Gastroesophageal sphincter (tissue), 3 donors: ENCODE measurements around the gene DHRS4L2.
"Not testable (repeated sequence)": the region's sequence is repeated elsewhere in the genome, so short reads cannot be mapped to it uniquely, and the experiment has no call there.

Source experiments
- CTCF ChIP-seq, 4 experiments: fragments of 200-600 bp in 2 of 4; fragments of 450-650 bp in 2 of 4; sonication (generic) in 1 of 4; IDR thresholded peaks; one replicate each; pipeline ENCODE4 v1.5.1; 2017 to 2019; ENCODE audit warnings: antibody characterized with exemption in 4 of 4, mild to moderate bottlenecking in 2 of 4, moderate library complexity in 2 of 4
- POLR2AphosphoS5 ChIP-seq: sonication (generic); formaldehyde crosslinking; IDR thresholded peaks from one replicate; pipeline ENCODE4 v1.6.1; 2017; ENCODE audit warnings: antibody characterized with exemption

DNA sequence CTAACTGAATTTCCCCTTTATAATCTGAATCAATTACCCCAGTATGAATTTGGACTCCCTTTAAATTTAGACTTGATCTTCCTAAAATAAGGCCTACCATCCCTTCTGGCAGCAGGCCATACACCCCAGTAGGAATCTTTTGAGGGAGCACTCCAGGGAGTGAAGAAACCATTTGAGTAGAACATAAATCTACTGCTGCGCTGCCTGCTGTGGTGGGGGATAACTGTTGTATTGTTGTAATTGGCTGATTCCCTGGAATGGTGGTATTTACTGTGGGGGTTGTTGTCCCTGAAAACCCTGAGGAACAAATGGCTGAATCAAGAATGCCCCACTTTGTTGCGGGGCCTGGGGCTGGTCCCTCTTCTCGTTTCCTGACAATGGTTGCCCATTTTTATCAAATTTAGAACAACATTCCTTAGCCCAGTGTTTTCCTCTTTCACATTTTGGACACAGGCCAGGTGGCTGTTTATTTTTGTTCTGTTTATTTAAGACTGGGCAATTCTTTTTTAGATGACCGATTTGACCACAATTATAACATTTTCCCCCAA is 24.1 kb downstream of the DHRS4L2 start:
- TF ChIP-seq CTCF (IDR thresholded peaks at IDR 0.05); POLR2AphosphoS5: not testable (repeated sequence)
